AG08395 (cell line): ENCODE results near the gene DPF3.

Source experiments
- DNase-seq: peaks from one replicate; pipeline ENCODE4 v3.0.0; 2012; ENCODE audit warnings: mixed read lengths, low spot score

Gene DPF3

GRCh38 chr14:72740966-72741825, 152.7 kb downstream of the DPF3 start:
- DNase-seq: no peak

- no peak for DNase-seq
Observed at GRCh38 chr14:72740504-72740961, 153.4 kb downstream of the DPF3 start.

GRCh38 chr14:72739446-72740405, 154.2 kb downstream of the DPF3 start:
- DNase-seq: no peak

GRCh38 chr14:72738161-72738611, 155.7 kb downstream of the DPF3 start:
- DNase-seq: no peak

GRCh38 chr14:72737560-72737943, 156.3 kb downstream of the DPF3 start:
- no peak for DNase-seq

- peak; percentile 64 for DNase-seq
Observed at GRCh38 chr14:72736786-72737559, 156.9 kb downstream of the DPF3 start.

GRCh38 chr14:72736308-72736707, 157.6 kb downstream of the DPF3 start:
- DNase-seq: peak; percentile 79

- no peak for DNase-seq
Observed at GRCh38 chr14:72732022-72732780, 161.7 kb downstream of the DPF3 start.

- DNase-seq: no peak
Observed at GRCh38 chr14:72731252-72732020, 162.5 kb downstream of the DPF3 start.

GRCh38 chr14:72730468-72730867, 163.4 kb downstream of the DPF3 start:
- no peak for DNase-seq

- DNase-seq: no peak
Observed at GRCh38 chr14:72726444-72726843, 167.5 kb downstream of the DPF3 start.

GRCh38 chr14:72723858-72724530, 169.9 kb downstream of the DPF3 start:
- DNase-seq: no peak

- DNase-seq: no peak
Observed at GRCh38 chr14:72722201-72722785, 171.6 kb downstream of the DPF3 start.

- no peak for DNase-seq
Observed at GRCh38 chr14:72721083-72721482, 172.8 kb downstream of the DPF3 start.

GRCh38 chr14:72717220-72717619, 176.7 kb downstream of the DPF3 start:
- DNase-seq: no peak

- no peak for DNase-seq
Observed at GRCh38 chr14:72716476-72716875, 177.4 kb downstream of the DPF3 start.

GRCh38 chr14:72715850-72716228, 178.1 kb downstream of the DPF3 start:
- no peak for DNase-seq

GRCh38 chr14:72715215-72715849, 178.6 kb downstream of the DPF3 start:
- no peak for DNase-seq

- DNase-seq: no peak
Observed at GRCh38 chr14:72714871-72715214, 179.1 kb downstream of the DPF3 start.
